ENCODE results near the gene KDM4B. TPM values are rescaled to one million over a fixed set of nuclear protein-coding genes. Genes with fewer than 3 reads are reported as not detected.

The KDM4B gene
- total and polyA plus RNA-seq, 2 donors (not counting 1 experiment from before 2014, with no cell fraction given) = 75.5 to 205 TPM

- Histone ChIP-seq H3K4me2 (replicated peaks; ENCODE audit: low read depth, low read length, poor library complexity, severe bottlenecking) (no peak overlapping the region), H3K4me3 (ENCODE audit: control extremely low read depth in 1 of 5, extremely low read depth in 1 of 5, insufficient read depth in 1 of 5, low read depth in 2 of 5, low read length in 4 of 5) (no peak overlapping the region), H3K36me3 (replicated peaks in 1 of 2; ENCODE audit: control extremely low read depth in 1 of 2, control insufficient read depth in 1 of 2, extremely low read depth in 1 of 2, insufficient read depth in 2 of 2, low read length in 1 of 2) (peaks cover 0 to 33% of the 10 kb centered on the region in 2 experiments), H4K20me1 (ENCODE audit: control insufficient read depth, insufficient read depth, low read length, poor library complexity, severe bottlenecking) (no peaks in the 10 kb centered on the region), H3K27me3 (replicated peaks in 1 of 4; ENCODE audit: control extremely low read depth in 1 of 4, control insufficient read depth in 3 of 4, insufficient read depth in 4 of 4, low read length in 3 of 4) (no peaks in the 10 kb centered on the region), H3K79me2 (ENCODE audit: control insufficient read depth, insufficient read depth, low read length) (no peaks in the 10 kb centered on the region), H3K4me1 (ENCODE audit: control insufficient read depth in 2 of 2, insufficient read depth in 2 of 2, low read length in 2 of 2) (peaks cover 3 to 4% of the 10 kb centered on the region in 2 donors), H3K9me3 (ENCODE audit: control extremely low read depth in 1 of 3, control insufficient read depth in 2 of 3, insufficient read depth in 1 of 3, low read length in 2 of 3) (peaks cover 0 to 24% (median 8%) of the 10 kb centered on the region in 3 donors), H3K9ac (ENCODE audit: low read length) (no peak overlapping the region), H3K27ac (ENCODE audit: low read length in 2 of 2) (no peak overlapping the region), H2AFZ (ENCODE audit: insufficient read depth, low read depth, low read length, poor library complexity, severe bottlenecking) (no peak overlapping the region)
- peaks cover 5% of the 10 kb centered on the region for H3K4me1 Mint-ChIP-seq
- H3K27me3 Mint-ChIP-seq = no peaks in the 10 kb centered on the region
- WGBS (ENCODE audit: insufficient coverage) = 97% methylated on average over 33 of the region's 34 CpGs
- ChIA-PET CTCF (interaction anchor here (1.3 kb wide), 1 partner anchor 10 kb away, joined by 3 read pairs; no protein-coding TSS in a partner anchor), POLR2A (no interaction called here)
- ATAC-seq (ENCODE audit: low read depth) (no peak), DNase-seq (no peak)
- intact Hi-C loops (cut with micrococcal nuclease) = no loop called here
- peaks cover 5% of the 10 kb centered on the region for H3K9me3 Mint-ChIP-seq (ENCODE audit: insufficient read depth)
- no peak overlapping the region for H3K27ac Mint-ChIP-seq
- no peak overlapping the region for H3K4me3 Mint-ChIP-seq
- TF ChIP-seq CTCF (IDR thresholded peaks at IDR 0.05) (no peak), EZH2 (IDR thresholded peaks at IDR 0.05; ENCODE audit: borderline replicate concordance, insufficient read depth, low read depth, low read length, poor library complexity, severe bottlenecking) (no peak)
Observed at GRCh38 chr19:5058521-5059212, 89.8 kb downstream of the KDM4B start.

DNA sequence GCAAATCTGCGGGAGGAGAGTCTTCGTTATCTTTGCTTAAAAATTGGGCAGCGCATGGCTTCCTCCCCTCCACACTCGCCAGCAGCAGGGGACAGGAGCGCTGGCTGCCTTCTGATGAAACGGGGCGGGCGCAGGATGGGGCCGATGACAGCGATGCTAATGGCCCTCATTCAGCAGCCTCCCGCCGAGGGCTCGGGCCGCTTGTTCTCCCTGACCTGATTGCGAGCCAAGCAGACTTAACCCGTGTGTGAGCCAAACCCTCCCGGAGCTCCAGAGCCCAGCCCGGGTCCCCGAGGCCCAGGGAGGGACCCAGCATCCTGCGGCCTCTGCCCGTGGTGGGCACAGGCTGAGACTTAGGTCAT is 90.3 kb downstream of the KDM4B start:
- ATAC-seq (ENCODE audit: low read depth) = no peak
- Histone ChIP-seq H3K27me3 (replicated peaks in 1 of 4; ENCODE audit: control extremely low read depth in 1 of 4, control insufficient read depth in 3 of 4, insufficient read depth in 4 of 4, low read length in 3 of 4) (no peaks in the 10 kb centered on the region), H3K9me3 (ENCODE audit: control extremely low read depth in 1 of 3, control insufficient read depth in 2 of 3, insufficient read depth in 1 of 3, low read length in 2 of 3) (peaks cover 0 to 26% (median 8%) of the 10 kb centered on the region in 3 donors), H3K4me2 (replicated peaks; ENCODE audit: low read depth, low read length, poor library complexity, severe bottlenecking) (no peak overlapping the region), H3K27ac (ENCODE audit: low read length in 2 of 2) (no peak overlapping the region), H2AFZ (ENCODE audit: insufficient read depth, low read depth, low read length, poor library complexity, severe bottlenecking) (no peak overlapping the region), H4K20me1 (ENCODE audit: control insufficient read depth, insufficient read depth, low read length, poor library complexity, severe bottlenecking) (no peaks in the 10 kb centered on the region), H3K36me3 (replicated peaks in 1 of 2; ENCODE audit: control extremely low read depth in 1 of 2, control insufficient read depth in 1 of 2, extremely low read depth in 1 of 2, insufficient read depth in 2 of 2, low read length in 1 of 2) (peaks cover 0 to 33% of the 10 kb centered on the region in 2 experiments), H3K9ac (ENCODE audit: low read length) (no peak overlapping the region), H3K4me1 (ENCODE audit: control insufficient read depth in 2 of 2, insufficient read depth in 2 of 2, low read length in 2 of 2) (no peaks in the 10 kb centered on the region), H3K4me3 (ENCODE audit: control extremely low read depth in 1 of 5, extremely low read depth in 1 of 5, insufficient read depth in 1 of 5, low read depth in 2 of 5, low read length in 4 of 5) (no peak overlapping the region), H3K79me2 (ENCODE audit: control insufficient read depth, insufficient read depth, low read length) (no peaks in the 10 kb centered on the region)
- no peak for DNase-seq
- Mint-ChIP-seq H3K27ac (no peak overlapping the region), H3K27me3 (no peaks in the 10 kb centered on the region), H3K4me3 (no peak overlapping the region), H3K9me3 (ENCODE audit: insufficient read depth) (peaks cover 5% of the 10 kb centered on the region), H3K4me1 (peaks cover under 1% of the 10 kb centered on the region)
- intact Hi-C loops (cut with micrococcal nuclease) = no loop called here
- 98% methylated on average over 21 of the region's 21 CpGs for WGBS (ENCODE audit: insufficient coverage)
- ChIA-PET POLR2A (no interaction called here), CTCF (interaction anchor here (1.3 kb wide), 1 partner anchor 10 kb away, joined by 3 read pairs; no protein-coding TSS in a partner anchor)
- TF ChIP-seq CTCF (IDR thresholded peaks at IDR 0.05) (no peak), EZH2 (IDR thresholded peaks at IDR 0.05; ENCODE audit: borderline replicate concordance, insufficient read depth, low read depth, low read length, poor library complexity, severe bottlenecking) (no peak)

All from B cell (primary cell).